Adrenal gland (tissue), 5 donors: ENCODE results near the gene PPIP5K1.
"Not testable (repeated sequence)": the region's sequence is repeated elsewhere in the genome, so short reads cannot be mapped to it uniquely, and the experiment has no call there.

Experiments used
- POLR2A ChIP-seq, 2 donors: fragments of 450-650 bp; IDR thresholded peaks; one replicate each; pipeline ENCODE4 v1.6.1; 2017; ENCODE audit warnings: antibody characterized with exemption in 2 of 2, mild to moderate bottlenecking in 2 of 2, moderate library complexity in 1 of 2
- TF ChIP-seq, protein P1 (sequence below), 6 experiments: fragments of 450-650 bp in 4 of 6; fragments of 200-600 bp in 2 of 6; sonication (generic) in 1 of 6; IDR thresholded peaks; 1 replicate in 5 of 6; 2 replicates in 1 of 6; pipeline versions ENCODE4 v1.5.1 to v1.8.0; 2016 to 2021; ENCODE audit warnings: antibody characterized with exemption in 6 of 6, mild to moderate bottlenecking in 2 of 6, moderate library complexity in 1 of 6
- donor health status: DM: no; HTN: no; CAD: no.

DNA sequence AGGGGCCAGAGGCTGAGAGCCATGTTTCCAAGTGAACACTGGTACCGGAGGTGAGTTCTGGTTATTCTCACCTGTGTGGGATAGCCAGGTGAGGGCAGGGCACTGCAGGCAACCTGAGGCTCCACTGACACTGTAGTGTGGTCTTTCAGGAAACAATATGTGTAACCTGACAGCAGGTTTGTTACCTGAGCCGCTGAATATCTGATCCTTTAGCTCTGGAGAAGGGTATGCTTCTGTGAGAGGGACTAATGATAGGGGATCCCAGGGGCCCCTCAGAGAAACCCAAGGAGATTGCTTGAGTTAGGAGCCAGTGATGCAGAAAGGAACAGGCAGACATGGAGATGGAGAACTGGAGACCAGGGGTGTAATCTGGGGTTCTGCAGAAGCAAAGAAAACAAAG is 28.7 kb upstream of the PPIP5K1 start, which contains the start of gene STRC:
- TF ChIP-seq, protein P1, sequence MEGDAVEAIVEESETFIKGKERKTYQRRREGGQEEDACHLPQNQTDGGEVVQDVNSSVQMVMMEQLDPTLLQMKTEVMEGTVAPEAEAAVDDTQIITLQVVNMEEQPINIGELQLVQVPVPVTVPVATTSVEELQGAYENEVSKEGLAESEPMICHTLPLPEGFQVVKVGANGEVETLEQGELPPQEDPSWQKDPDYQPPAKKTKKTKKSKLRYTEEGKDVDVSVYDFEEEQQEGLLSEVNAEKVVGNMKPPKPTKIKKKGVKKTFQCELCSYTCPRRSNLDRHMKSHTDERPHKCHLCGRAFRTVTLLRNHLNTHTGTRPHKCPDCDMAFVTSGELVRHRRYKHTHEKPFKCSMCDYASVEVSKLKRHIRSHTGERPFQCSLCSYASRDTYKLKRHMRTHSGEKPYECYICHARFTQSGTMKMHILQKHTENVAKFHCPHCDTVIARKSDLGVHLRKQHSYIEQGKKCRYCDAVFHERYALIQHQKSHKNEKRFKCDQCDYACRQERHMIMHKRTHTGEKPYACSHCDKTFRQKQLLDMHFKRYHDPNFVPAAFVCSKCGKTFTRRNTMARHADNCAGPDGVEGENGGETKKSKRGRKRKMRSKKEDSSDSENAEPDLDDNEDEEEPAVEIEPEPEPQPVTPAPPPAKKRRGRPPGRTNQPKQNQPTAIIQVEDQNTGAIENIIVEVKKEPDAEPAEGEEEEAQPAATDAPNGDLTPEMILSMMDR (IDR thresholded peaks at IDR 0.05): not testable (repeated sequence)
- not testable (repeated sequence) for TF ChIP-seq POLR2A (IDR thresholded peaks at IDR 0.05)
